Heart right ventricle (tissue), 16 donors: ENCODE measurements around the gene SMYD3. TPM values are rescaled to one million over a fixed set of nuclear protein-coding genes. Genes with fewer than 3 reads are reported as not detected.

Experiments used
- ATAC-seq, 8 donors: fragments of 200-7000 bp; cut with Tn5 transposase; one replicate each; pipeline ENCODE4 v1.9.1; 2020; ENCODE audit warnings: mild to moderate bottlenecking in 8 of 8, moderate library complexity in 8 of 8, moderate number of reproducible peaks in 1 of 8
- DNase-seq, 2 donors: peaks; one replicate each; pipeline ENCODE4 v3.0.0-alpha.2; 2020
- H3K27ac ChIP-seq, 10 donors: fragments of 200-600 bp; sonication (generic) in 2 of 10; one replicate each; pipeline versions ENCODE4 v1.5.0 to v1.8.0; 2020 to 2022; ENCODE audit warnings: mild to moderate bottlenecking in 3 of 10
- H3K27me3 ChIP-seq, 7 donors: fragments of 200-600 bp; one replicate each; pipeline ENCODE4 v1.8.0; 2021 to 2022; ENCODE audit warnings: mild to moderate bottlenecking in 2 of 7
- H3K36me3 ChIP-seq, 9 donors: fragments of 200-600 bp; sonication (generic) in 1 of 9; one replicate each; pipeline versions ENCODE4 v1.5.0 to v1.8.0; 2020 to 2022; ENCODE audit warnings: mild to moderate bottlenecking in 2 of 9
- H3K4me1 ChIP-seq, 9 donors: fragments of 200-600 bp; sonication (generic) in 1 of 9; one replicate each; pipeline versions ENCODE4 v1.5.0 to v1.8.0; 2020 to 2022; ENCODE audit warnings: mild to moderate bottlenecking in 4 of 9
- H3K4me3 ChIP-seq, 10 donors: fragments of 200-600 bp; sonication (generic) in 2 of 10; one replicate each; pipeline versions ENCODE4 v1.5.0 to v1.8.0; 2020 to 2022; ENCODE audit warnings: mild to moderate bottlenecking in 7 of 10, moderate library complexity in 2 of 10
- H3K9me3 ChIP-seq, 11 donors: fragments of 200-600 bp in 10 of 11; sonication (generic) in 2 of 11; one replicate each; pipeline versions ENCODE4 v1.5.0 to v1.8.0; 2013 to 2022; ENCODE audit warnings: mild to moderate bottlenecking in 2 of 11, control low read depth in 1 of 11, moderate library complexity in 1 of 11
- WGBS, 2 donors: extraction: QIAGEN DNeasy Blood & Tissue Kit; methylation state at CpG; one replicate each; pipeline ENCODE4 v1.1.7; 2013; ENCODE audit warnings: inconsistent platforms in 1 of 2; 5-methylcytosine and 5-hydroxymethylcytosine counted together
- intact Hi-C, 10 donors: fragments of 100-400 bp; cut with DNase I; formaldehyde crosslinking; loops; one replicate each; pipeline versions ENCODE4 v1.11.1 to v1.14.2; 2022
- polyA plus RNA-seq, 2 donors: library from polyadenylated mRNA; stranded (reverse); fragments of 200-250 nt; gene quantifications; one replicate each; pipeline ENCODE4 v1.2.3, GENCODE V29; 2013
- total RNA-seq, 10 donors: library from RNA; stranded (reverse); fragmentation: NEBNext Ultra II Directional in 3 of 10; extraction: Animal tissue kit (Norgen Biotek cat#: 25700) in 3 of 10; gene quantifications; one replicate each; pipeline versions ENCODE4 v1.2.1 to v1.2.4, GENCODE V29; 2021 to 2023
- TF ChIP-seq, protein P1 (sequence below), 9 donors: fragments of 200-600 bp; sonication (generic) in 2 of 9; IDR thresholded peaks; one replicate each; pipeline versions ENCODE4 v1.5.0 to v1.8.0; 2021 to 2022; ENCODE audit warnings: antibody characterized with exemption in 9 of 9, mild to moderate bottlenecking in 5 of 9, moderate library complexity in 1 of 9
- donor health status: Arrhythmogenic right ventricular cardiomyopathy.
- donor health status: ischemic (EF 13 %, LVEDD 7.1; RV severe dilation, severe dysfunction).
- donor health status: healthy with polysubstance abuse.
- donor health status: DM: no; HTN: yes; CAD: no.
- donor health status: DM: no; HTN: no; CAD: no.
- donor health status: ischemic (EF 25% LVEDD 6.9; RV normal size, moderate dysfunction).
- donor health status: ischemic (EF 25% LVEDD 5.7; RV mildly dilated, moderate dysfunction).
- donor health status: healthy.
- donor health status: DM: yes; HTN: yes; CAD: no.
- donor health status: Ischemic cardiomyopathy.
- donor health status: ischemic (EF 35%, LVEDD 5.7; RV mildly dilated, moderate dysfunction).
- donor health status: nonischemic (EF 11% LVEDD 7.7; RV severe dilation, severe dysfunction).
- donor health status: DM: yes; HTN: yes; CAD: no.
- donor health status: PGD.
- donor health status: ischemic (EF 29% LVEDD 5.4; RV normal size, mild dysfunction).
- donor health status: nonischemic (EF 23%, LVEDD 6.1; RV moderate dilation, normal function).

SMYD3 gene
- total and polyA plus RNA-seq, 12 donors = 5.9 to 13.9 (median 8.1) TPM

DNA sequence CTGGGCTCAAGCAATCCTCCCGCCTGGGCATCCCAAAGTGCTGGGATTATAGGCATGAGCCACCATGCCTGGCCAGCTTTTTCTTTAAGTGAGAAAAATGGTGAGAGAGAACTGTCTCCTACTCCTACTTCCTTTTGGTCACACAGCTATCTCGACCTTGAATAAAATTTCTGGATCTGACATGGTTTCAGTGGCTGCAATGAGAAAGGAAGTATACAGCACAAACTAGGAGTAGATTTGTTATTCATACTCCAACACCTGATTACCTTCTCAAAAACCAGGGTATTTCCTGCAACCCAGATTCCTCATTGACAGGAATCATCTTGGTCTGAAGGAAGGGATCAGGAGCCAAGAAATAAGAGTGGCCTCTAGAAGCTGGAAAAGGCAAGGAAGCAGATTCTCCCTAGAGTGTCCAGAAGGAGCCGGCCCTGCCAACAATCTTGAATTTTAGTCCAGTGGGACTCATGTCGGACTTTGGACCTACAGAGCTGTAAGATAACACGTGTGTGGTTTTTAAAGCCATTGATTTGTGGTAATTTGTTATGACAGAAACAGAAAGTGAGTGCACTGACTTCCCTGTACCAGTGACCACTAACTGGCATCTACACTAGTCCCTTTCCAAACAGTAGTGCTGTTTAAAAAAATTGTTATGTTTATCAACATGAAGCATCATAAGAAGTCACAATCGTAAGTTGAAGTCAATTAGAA, 516.6 kb downstream of the SMYD3 start:
- TF ChIP-seq, protein P1, sequence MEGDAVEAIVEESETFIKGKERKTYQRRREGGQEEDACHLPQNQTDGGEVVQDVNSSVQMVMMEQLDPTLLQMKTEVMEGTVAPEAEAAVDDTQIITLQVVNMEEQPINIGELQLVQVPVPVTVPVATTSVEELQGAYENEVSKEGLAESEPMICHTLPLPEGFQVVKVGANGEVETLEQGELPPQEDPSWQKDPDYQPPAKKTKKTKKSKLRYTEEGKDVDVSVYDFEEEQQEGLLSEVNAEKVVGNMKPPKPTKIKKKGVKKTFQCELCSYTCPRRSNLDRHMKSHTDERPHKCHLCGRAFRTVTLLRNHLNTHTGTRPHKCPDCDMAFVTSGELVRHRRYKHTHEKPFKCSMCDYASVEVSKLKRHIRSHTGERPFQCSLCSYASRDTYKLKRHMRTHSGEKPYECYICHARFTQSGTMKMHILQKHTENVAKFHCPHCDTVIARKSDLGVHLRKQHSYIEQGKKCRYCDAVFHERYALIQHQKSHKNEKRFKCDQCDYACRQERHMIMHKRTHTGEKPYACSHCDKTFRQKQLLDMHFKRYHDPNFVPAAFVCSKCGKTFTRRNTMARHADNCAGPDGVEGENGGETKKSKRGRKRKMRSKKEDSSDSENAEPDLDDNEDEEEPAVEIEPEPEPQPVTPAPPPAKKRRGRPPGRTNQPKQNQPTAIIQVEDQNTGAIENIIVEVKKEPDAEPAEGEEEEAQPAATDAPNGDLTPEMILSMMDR (IDR thresholded peaks at IDR 0.05) = no peak
- 59 to 72% methylated on average over 6 of the region's 6 CpGs for WGBS, 2 donors
- H3K4me1 ChIP-seq = peaks cover 0 to 11% (median 4%) of the 10 kb centered on the region in 9 donors
- H3K27me3 ChIP-seq = no peaks in the 10 kb centered on the region
- DNase-seq (no peak), ATAC-seq (no peak)
- no peak overlapping the region for H3K4me3 ChIP-seq
- H3K9me3 ChIP-seq = no peaks in the 10 kb centered on the region
- H3K36me3 ChIP-seq = no peaks in the 10 kb centered on the region
- intact Hi-C loops = loop anchor here in 2 of 10 donors (10.0 kb wide), 2 partner anchors 116 to 156 kb away; no protein-coding TSS in a partner anchor
- H3K27ac ChIP-seq = no peak overlapping the region

DNA sequence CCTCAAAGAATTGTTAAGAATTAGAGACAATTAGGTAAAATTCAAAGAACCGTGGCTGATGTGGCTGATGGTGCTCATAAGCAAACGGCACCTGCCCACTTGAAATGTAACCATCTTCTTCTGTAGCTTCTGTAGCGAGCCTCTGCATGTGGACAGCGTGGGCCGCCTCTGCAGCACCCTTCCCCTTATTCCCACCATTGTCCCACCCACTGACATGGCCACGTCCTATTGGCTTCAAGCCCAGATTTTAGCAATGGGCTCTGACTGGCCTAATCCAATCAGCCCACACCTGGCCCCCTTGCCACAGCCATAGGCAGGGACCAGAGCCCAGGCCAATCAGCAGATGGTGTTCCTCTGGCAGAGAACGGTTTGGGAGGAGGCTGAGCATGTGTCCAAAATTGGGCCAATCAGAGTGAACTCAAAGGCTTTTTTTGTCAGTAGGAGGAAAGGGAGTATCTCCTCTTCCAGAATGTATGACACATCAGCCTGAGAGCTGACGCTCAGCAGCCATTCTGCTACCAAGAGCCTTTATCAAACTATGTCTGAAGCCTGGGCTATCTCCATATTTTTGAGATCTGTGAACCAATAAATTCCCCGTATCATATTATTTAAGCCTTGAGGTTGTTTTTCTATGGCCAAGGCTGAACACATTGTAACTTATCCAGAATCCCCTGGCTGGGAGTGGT, 518.5 kb downstream of the SMYD3 start:
- H3K36me3 ChIP-seq = no peaks in the 10 kb centered on the region
- no peak overlapping the region for H3K27ac ChIP-seq
- no peaks in the 10 kb centered on the region for H3K27me3 ChIP-seq
- TF ChIP-seq, protein P1 (IDR thresholded peaks at IDR 0.05) = no peak
- WGBS, 2 donors = 88 to 96% methylated on average over 9 of the region's 9 CpGs
- DNase-seq (no peak), ATAC-seq (no peak)
- peaks cover 0 to 11% (median 4%) of the 10 kb centered on the region in 9 donors for H3K4me1 ChIP-seq
- intact Hi-C loops = no loop called here
- no peaks in the 10 kb centered on the region for H3K9me3 ChIP-seq
- no peak overlapping the region for H3K4me3 ChIP-seq

DNA sequence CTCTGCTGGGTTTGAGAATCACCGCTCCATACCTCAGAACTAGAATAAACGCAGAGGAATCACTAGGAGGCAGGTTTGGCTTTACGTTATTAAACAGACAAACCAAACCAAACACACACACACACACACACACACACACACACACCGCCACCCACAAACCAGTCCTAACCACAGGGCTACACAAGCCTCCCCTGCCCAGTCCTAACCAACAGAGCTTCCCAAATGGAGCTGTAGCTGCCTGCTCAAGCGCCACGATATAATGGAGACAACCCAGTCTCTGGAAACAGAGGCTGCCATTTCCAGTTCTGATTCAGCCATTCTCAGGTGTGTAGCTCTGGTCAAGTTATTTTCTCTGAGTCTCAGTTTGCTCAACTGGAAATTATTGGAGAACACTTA, 519.1 kb downstream of the SMYD3 start:
- DNase-seq (no peak), ATAC-seq (no peak)
- no peaks in the 10 kb centered on the region for H3K9me3 ChIP-seq
- 97 to 98% methylated on average over 6 of the region's 6 CpGs for WGBS, 2 donors
- TF ChIP-seq, protein P1 (IDR thresholded peaks at IDR 0.05) = no peak
- intact Hi-C loops = no loop called here
- H3K36me3 ChIP-seq = no peaks in the 10 kb centered on the region
- no peak overlapping the region for H3K27ac ChIP-seq
- peaks cover 0 to 11% (median 4%) of the 10 kb centered on the region in 9 donors for H3K4me1 ChIP-seq
- no peaks in the 10 kb centered on the region for H3K27me3 ChIP-seq
- no peak overlapping the region for H3K4me3 ChIP-seq

- TF ChIP-seq, protein P1 (IDR thresholded peaks at IDR 0.05) = no peak
- intact Hi-C loops = no loop called here
- H3K4me3 ChIP-seq = no peak overlapping the region
- H3K27ac ChIP-seq = no peak overlapping the region
- no peaks in the 10 kb centered on the region for H3K36me3 ChIP-seq
- H3K4me1 ChIP-seq = peaks cover 0 to 11% (median 4%) of the 10 kb centered on the region in 9 donors
- H3K27me3 ChIP-seq = no peaks in the 10 kb centered on the region
- 88 to 94% methylated on average over 6 of the region's 6 CpGs for WGBS, 2 donors
- H3K9me3 ChIP-seq = no peaks in the 10 kb centered on the region
- DNase-seq (no peak), ATAC-seq (no peak)
Observed at GRCh38 chr1:245987577-245987976, 519.5 kb downstream of the SMYD3 start.
